PC-3 (cell line): Measurements from ENCODE around the gene CNTNAP3B.
"Not testable (repeated sequence)": the region's sequence is repeated elsewhere in the genome, so short reads cannot be mapped to it uniquely, and the experiment has no call there.

Experiments used
- CTCF ChIP-seq: fragments of 300-600 bp; sonication (generic); conservative IDR thresholded peaks from 2 replicates; pipeline ENCODE4 v1.5.1; 2017; ENCODE audit warnings: antibody characterized with exemption, low read depth, mild to moderate bottlenecking, low read length
- EZH2 ChIP-seq: fragments of 300-600 bp; sonication (generic); IDR thresholded peaks from one replicate; pipeline ENCODE4 v1.6.1; 2017; ENCODE audit warnings: antibody characterized with exemption, mild to moderate bottlenecking, low read length; ENCODE audit not compliant: unreplicated experiment
- EZH2phosphoT487 ChIP-seq: fragments of 300-600 bp; sonication (generic); IDR thresholded peaks from 2 replicates; pipeline ENCODE4 v1.6.1; 2018; ENCODE audit warnings: mild to moderate bottlenecking, antibody characterized with exemption, low read length, borderline replicate concordance

GRCh38 chr9:42129073-42129729, at the start of gene CNTNAP3B:
- TF ChIP-seq EZH2, CTCF, EZH2phosphoT487: not testable (repeated sequence)
